H1 (cell line): ENCODE results near the gene CD164L2. TPM values are rescaled to one million over a fixed set of nuclear protein-coding genes. Genes with fewer than 3 reads are reported as not detected.

ENCODE experiments used
- CTCF ChIA-PET: fragments of 300-600 bp; sonication (Branson Sonifier 250); formaldehyde crosslinking; loops from one replicate; lab custom pipeline; 2021; ENCODE audit not compliant: partially characterized antibody; lab: Charles Lee
- POLR2A ChIA-PET: fragments of 300-600 bp; sonication (Branson Sonifier 250); formaldehyde crosslinking; loops from one replicate; lab custom pipeline; 2021; ENCODE audit warnings: inconsistent platforms; ENCODE audit not compliant: partially characterized antibody; lab: Charles Lee
- DNase-seq, 2 experiments: peaks; one replicate each; pipeline versions ENCODE4 v3.0.0 to v3.0.0-alpha.2; 2010 to 2022; ENCODE audit warnings: low spot score in 2 of 2, low read depth in 1 of 2, mixed read lengths in 1 of 2
- FAIRE-seq: peaks from 2 replicates; lab custom pipeline; 2011; peaks lifted over from hg19 to GRCh38; lab: Jason Lieb, UNC
- H2AFZ ChIP-seq: 2 replicates; pipeline ENCODE4 v1.8.1; 2012; ENCODE audit warnings: low read length, inconsistent platforms
- H2AK5ac ChIP-seq: 2 replicates; pipeline ENCODE4 v1.6.1; 2013; ENCODE audit warnings: low read depth, low read length
- H2BK120ac ChIP-seq: replicated peaks from 2 replicates; pipeline ENCODE3; 2013; ENCODE audit warnings: low read depth, low read length, inconsistent platforms
- H2BK12ac ChIP-seq: 2 replicates; pipeline ENCODE4 v1.6.1; 2013; ENCODE audit warnings: low read depth, low read length
- H2BK15ac ChIP-seq: 2 replicates; pipeline ENCODE4 v1.6.1; 2013; ENCODE audit warnings: low read length
- H2BK20ac ChIP-seq: 2 replicates; pipeline ENCODE4 v1.6.1; 2013; ENCODE audit warnings: low read length
- H2BK5ac ChIP-seq: 2 replicates; pipeline ENCODE4 v1.6.1; 2013; ENCODE audit warnings: low read depth, low read length
- H3K14ac ChIP-seq: 2 replicates; pipeline ENCODE4 v1.6.1; 2013; ENCODE audit warnings: inconsistent platforms; ENCODE audit not compliant: insufficient read length
- H3K18ac ChIP-seq: 2 replicates; pipeline ENCODE4 v1.6.1; 2013; ENCODE audit warnings: low read length; ENCODE audit errors: extremely low read depth
- H3K23ac ChIP-seq: 2 replicates; pipeline ENCODE4 v1.6.1; 2013; ENCODE audit warnings: inconsistent platforms; ENCODE audit not compliant: insufficient read length
- H3K23me2 ChIP-seq: 2 replicates; pipeline ENCODE4 v1.6.1; 2013; ENCODE audit warnings: low read depth, low read length
- H3K27ac ChIP-seq: 2 replicates; pipeline ENCODE4 v1.6.1; 2011; ENCODE audit warnings: low read depth, low read length, inconsistent platforms
- H3K27me3 ChIP-seq, 4 experiments: replicated peaks in 1 of 4; 1 replicate in 1 of 4; 2 replicates in 3 of 4; pipeline versions ENCODE4 v1.6.1 to v1.8.1; 2011 to 2013; ENCODE audit warnings: low read length in 3 of 4, mild to moderate bottlenecking in 3 of 4, inconsistent platforms in 2 of 4, mixed read lengths in 2 of 4, moderate library complexity in 1 of 4; ENCODE audit not compliant: control insufficient read depth in 3 of 4, insufficient read depth in 3 of 4; ENCODE audit errors: extremely low read depth in 1 of 4
- H3K36me3 ChIP-seq, 4 experiments: 2 replicates each; pipeline versions ENCODE4 v1.6.1 to v1.8.1; 2011 to 2013; ENCODE audit warnings: mild to moderate bottlenecking in 4 of 4, low read length in 3 of 4, moderate library complexity in 2 of 4, control low read depth in 1 of 4, inconsistent platforms in 1 of 4; ENCODE audit not compliant: insufficient read depth in 4 of 4, control insufficient read depth in 2 of 4
- H3K4ac ChIP-seq: replicated peaks from 2 replicates; pipeline ENCODE3; 2013; ENCODE audit warnings: low read length, low read depth, mixed read lengths, inconsistent platforms; ENCODE audit not compliant: insufficient read length
- H3K4me1 ChIP-seq, 4 experiments: replicated peaks in 1 of 4; 1 replicate in 1 of 4; 2 replicates in 3 of 4; pipeline versions ENCODE4 v1.6.1 to v1.8.1; 2011 to 2013; ENCODE audit warnings: low read length in 3 of 4, inconsistent platforms in 2 of 4, mixed read lengths in 1 of 4; ENCODE audit not compliant: insufficient read depth in 4 of 4, control insufficient read depth in 3 of 4
- H3K4me2 ChIP-seq, 2 experiments: 2 replicates each; pipeline versions ENCODE4 v1.6.1 to v1.8.1; 2011 to 2013; ENCODE audit warnings: low read depth in 2 of 2, low read length in 2 of 2, control low read depth in 1 of 2, inconsistent platforms in 1 of 2, mild to moderate bottlenecking in 1 of 2; ENCODE audit not compliant: insufficient read depth in 1 of 2
- H3K4me3 ChIP-seq, 4 experiments: fragments of 200-600, 300-600 bp in 1 of 4; sonication (generic), shearing (Covaris generic), sonication (Bioruptor Twin) in 1 of 4; 2 replicates each; pipeline versions ENCODE4 v1.5.1 to v1.8.1; 2011 to 2016; ENCODE audit warnings: low read length in 4 of 4, low read depth in 3 of 4, control low read depth in 2 of 4, inconsistent platforms in 2 of 4, mild to moderate bottlenecking in 2 of 4, mixed read lengths in 1 of 4, moderate library complexity in 1 of 4; ENCODE audit not compliant: insufficient read depth in 2 of 4; ENCODE audit errors: extremely low read depth in 1 of 4
- H3K56ac ChIP-seq: replicated peaks from 2 replicates; pipeline ENCODE3; 2013; ENCODE audit warnings: low read depth, mild to moderate bottlenecking, mixed read lengths, low read length, inconsistent platforms; ENCODE audit not compliant: insufficient read length
- H3K79me1 ChIP-seq: 2 replicates; pipeline ENCODE4 v1.6.1; 2013; ENCODE audit warnings: low read depth, low read length, control low read depth
- H3K79me2 ChIP-seq, 2 experiments: 2 replicates each; pipeline versions ENCODE4 v1.6.1 to v1.8.1; 2012 to 2013; ENCODE audit warnings: low read length in 2 of 2, mild to moderate bottlenecking in 2 of 2, inconsistent platforms in 1 of 2; ENCODE audit not compliant: insufficient read depth in 2 of 2, control insufficient read depth in 1 of 2
- H3K9ac ChIP-seq, 4 experiments: replicated peaks in 1 of 4; 1 replicate in 1 of 4; 2 replicates in 3 of 4; pipeline versions ENCODE4 v1.6.1 to v1.8.1; 2011 to 2013; ENCODE audit warnings: low read depth in 3 of 4, low read length in 3 of 4, control low read depth in 2 of 4, mild to moderate bottlenecking in 2 of 4, moderate library complexity in 2 of 4, inconsistent platforms in 1 of 4; ENCODE audit errors: extremely low read depth in 1 of 4
- H3K9me3 ChIP-seq, 2 experiments: 2 replicates each; pipeline versions ENCODE4 v1.6.1 to v1.8.1; 2012 to 2013; ENCODE audit warnings: mild to moderate bottlenecking in 2 of 2, moderate library complexity in 2 of 2, control low read depth in 1 of 2, inconsistent platforms in 1 of 2, low read depth in 1 of 2, low read length in 1 of 2, mixed read lengths in 1 of 2; ENCODE audit not compliant: insufficient read depth in 2 of 2
- H4K20me1 ChIP-seq, 2 experiments: replicated peaks in 1 of 2; 2 replicates each; pipeline versions ENCODE3 to v1.8.1; 2011 to 2013; ENCODE audit warnings: inconsistent platforms in 2 of 2, low read length in 2 of 2, mild to moderate bottlenecking in 1 of 2; ENCODE audit not compliant: insufficient read depth in 2 of 2, control insufficient read depth in 1 of 2
- H4K5ac ChIP-seq: 2 replicates; pipeline ENCODE4 v1.6.1; 2013; ENCODE audit warnings: low read length, low read depth, mixed read lengths, inconsistent platforms; ENCODE audit not compliant: insufficient read length
- H4K8ac ChIP-seq: 2 replicates; pipeline ENCODE4 v1.8.0; 2013; ENCODE audit warnings: mild to moderate bottlenecking, moderate library complexity, low read length, inconsistent platforms; ENCODE audit not compliant: insufficient read depth; ENCODE audit errors: extremely low read depth
- H4K91ac ChIP-seq: replicated peaks from 2 replicates; pipeline ENCODE3; 2013; ENCODE audit warnings: low read length, mixed read lengths, inconsistent platforms; ENCODE audit not compliant: insufficient read length
- FOSL1 ChIP-seq: IDR thresholded peaks from 2 replicates; pipeline ENCODE4 v1.6.1; 2011; ENCODE audit warnings: mild to moderate bottlenecking, low read depth, low read length, moderate library complexity; ENCODE audit not compliant: insufficient read depth
- GABPA ChIP-seq: IDR thresholded peaks from 2 replicates; pipeline ENCODE4 v1.6.1; 2011; ENCODE audit warnings: mild to moderate bottlenecking, low read length, moderate library complexity, borderline replicate concordance; ENCODE audit not compliant: insufficient read depth
- MAX ChIP-seq: IDR thresholded peaks from 2 replicates; pipeline ENCODE4 v1.6.1; 2012; ENCODE audit warnings: inconsistent platforms
- NANOG ChIP-seq: IDR thresholded peaks from 2 replicates; pipeline ENCODE4 v1.6.1; 2011; ENCODE audit warnings: low read length, low read depth, mild to moderate bottlenecking, inconsistent platforms; ENCODE audit not compliant: insufficient read depth, poor library complexity, severe bottlenecking
- NRF1 ChIP-seq: IDR thresholded peaks from 2 replicates; pipeline ENCODE4 v1.6.1; 2011; ENCODE audit warnings: mild to moderate bottlenecking, low read depth, low read length, improper control_type of control experiment
- RXRA ChIP-seq: IDR thresholded peaks from 2 replicates; pipeline ENCODE4 v1.6.1; 2011; ENCODE audit warnings: low read depth, mild to moderate bottlenecking, low read length, moderate library complexity; ENCODE audit not compliant: insufficient read depth
- USF2 ChIP-seq: IDR thresholded peaks from 2 replicates; pipeline ENCODE4 v1.6.1; 2011; ENCODE audit warnings: low read length, improper control_type of control experiment
- WGBS, 2 experiments: shearing (Covaris generic) in 1 of 2; methylation state at CpG; one replicate each; pipeline versions ENCODE4 v1.1.6 to v1.1.7; 2013 to 2015; ENCODE audit warnings: low lambda C conversion rate in 2 of 2, mixed read lengths in 2 of 2, inconsistent platforms in 1 of 2, low coverage in 1 of 2, missing lambda C conversion rate in 1 of 2; ENCODE audit not compliant: insufficient replicate concordance in 2 of 2, insufficient coverage in 1 of 2, insufficient read length in 1 of 2; ENCODE audit errors: extremely low coverage in 1 of 2, missing lambda C conversion rate in 1 of 2; 5-methylcytosine and 5-hydroxymethylcytosine counted together
- polyA plus RNA-seq, 7 experiments: library from polyadenylated mRNA; depleted of rRNA in 3 of 7; stranded (reverse) in 5 of 7; unstranded in 2 of 7; fragments of >200 nt in 5 of 7; fragments of 200-250 nt in 2 of 7; gene quantifications; 1 replicate in 5 of 7; 2 replicates in 1 of 7; 4 replicates in 1 of 7; pipeline versions ENCODE4 v1.2.1 to v1.2.3, GENCODE V29; 2011 to 2013; ENCODE audit warnings: missing spikeins in 2 of 7, mixed read lengths in 2 of 7
- total RNA-seq: library from RNA; stranded (reverse); fragmentation: NEBNext Ultra II Directional; extraction: Animal tissue kit (Norgen Biotek cat#: 25700); gene quantifications from 2 replicates; pipeline ENCODE4 v1.2.1, GENCODE V29; 2021

CD164L2 gene
- total and polyA plus RNA-seq, 2 of the 8 experiments (the other 6 are each of a cell fraction or from before 2014, with no cell fraction given), result 3.3 TPM

- 20% methylated on average over 26 of the region's 51 CpGs; no CpG with 5 or more reads in 1 of the 2 experiments for WGBS, 2 experiments
- H2BK120ac ChIP-seq, result no peak overlapping the region
- H3K56ac ChIP-seq, result no peak overlapping the region
- H3K18ac ChIP-seq, result peak overlapping the region; percentile 93
- CTCF ChIA-PET, result interaction anchor here (0.6 to 28.8 kb wide), 15 partner anchors 8 to 728 kb away, joined by 3 to 625 read pairs (median 7); partner anchors contain the start of genes CD164L2, FCN3, GPR3 and MAP3K6
- peak overlapping the region in 2 of 4 experiments; percentile 13 to 37; a peak in 4 of 7 replicates for H3K9ac ChIP-seq
- no peak overlapping the region for H2AK5ac ChIP-seq
- H2BK12ac ChIP-seq, result no peak overlapping the region
- H2BK5ac ChIP-seq, result peak overlapping the region; percentile 39; the same call in 1 of the 2 replicates
- H3K4me3 ChIP-seq, result peak overlapping the region; percentile 47 to 63 (median 51)
- peak overlapping the region; percentile 77 to 83 for H3K4me2 ChIP-seq
- peak overlapping the region; percentile 62 for H4K8ac ChIP-seq
- H3K4ac ChIP-seq, result no peak overlapping the region
- no peak overlapping the region for H3K14ac ChIP-seq
- no peak for FAIRE-seq
- no peak overlapping the region for H3K23ac ChIP-seq
- peaks cover 0 to 4% of the 10 kb centered on the region in 2 experiments; a peak in 1 of 4 replicates for H3K79me2 ChIP-seq
- peaks cover 0 to 20% (median 8%) of the 10 kb centered on the region in 4 experiments; a peak in 6 of 7 replicates for H3K4me1 ChIP-seq
- peaks cover 0 to 9% of the 10 kb centered on the region in 2 experiments for H4K20me1 ChIP-seq
- H3K23me2 ChIP-seq, result peaks cover 23% of the 10 kb centered on the region
- H2BK15ac ChIP-seq, result no peak overlapping the region
- POLR2A ChIA-PET, result interaction anchor here (0.7 to 10.9 kb wide), 18 partner anchors 9 to 297 kb away, joined by 3 to 101 read pairs (median 4); partner anchors contain the start of genes MAP3K6, SYTL1 and TMEM222
- H2AFZ ChIP-seq, result no peak overlapping the region
- no peaks in the 10 kb centered on the region for H3K79me1 ChIP-seq
- H3K27ac ChIP-seq, result no peak overlapping the region
- peak in 1 of 2 experiments; percentile 86 for DNase-seq
- no peak overlapping the region for H4K5ac ChIP-seq
- peaks cover 0 to 8% (median 6%) of the 10 kb centered on the region in 4 experiments; a peak in 5 of 7 replicates for H3K27me3 ChIP-seq
- H3K36me3 ChIP-seq, result 0 out of 8 replicates have a peak, but pooled peaks cover 0 to 3% (median 0%) of the 10 kb centered on the region in 4 experiments
- no peaks in the 10 kb centered on the region for H3K9me3 ChIP-seq
- peak overlapping the region; percentile 3; the same call in 1 of the 2 replicates for H2BK20ac ChIP-seq
- peak overlapping the region; percentile 85 for H4K91ac ChIP-seq
- peak; percentile 54 for TF ChIP-seq MAX
- no peak for TF ChIP-seq USF2
- no peak for TF ChIP-seq NRF1
- peak; percentile 30; the same call in 1 of the 2 replicates for TF ChIP-seq GABPA
- TF ChIP-seq FOSL1, result no peak
- TF ChIP-seq NANOG, result no peak
- peak; percentile 89 for TF ChIP-seq RXRA
Observed at GRCh38 chr1:27348861-27349783, 34.0 kb downstream of the CD164L2 start.
